HepG2 (cell line): Measurements from ENCODE around the gene ZBTB7B. TPM values are rescaled to one million over a fixed set of nuclear protein-coding genes. Genes with fewer than 3 reads are reported as not detected.

Source experiments
- KDM4B ChIP-seq: sonication (generic); formaldehyde crosslinking; IDR thresholded peaks from 2 replicates; pipeline ENCODE4 v1.4.0; 2020; ENCODE audit warnings: missing genetic modification reagents
- MZF1 ChIP-seq: sonication (generic); formaldehyde crosslinking; IDR thresholded peaks from 2 replicates; pipeline ENCODE4 v1.8.1; 2023; ENCODE audit warnings: mild to moderate bottlenecking, missing genetic modification reagents, borderline replicate concordance
- RCOR2 ChIP-seq: IDR thresholded peaks from 2 replicates; pipeline ENCODE4 v1.6.1; 2016; ENCODE audit warnings: missing biosample characterization, missing genetic modification reagents
- RELA ChIP-seq: sonication (generic); formaldehyde crosslinking; IDR thresholded peaks from 2 replicates; pipeline ENCODE4 v1.4.0; 2020; ENCODE audit warnings: missing genetic modification reagents
- RXRB ChIP-seq: IDR thresholded peaks from 2 replicates; pipeline ENCODE4 v1.6.1; 2016; ENCODE audit warnings: borderline replicate concordance, missing genetic modification reagents, missing compliant biosample characterization
- SRF ChIP-seq: IDR thresholded peaks from 2 replicates; pipeline ENCODE4 v1.6.1; 2011; ENCODE audit warnings: mild to moderate bottlenecking, low read depth, low read length, moderate library complexity
- SYNCRIP ChIP-seq: fragments of 200-400 bp; formaldehyde crosslinking; IDR thresholded peaks from 2 replicates; pipeline ENCODE4 v1.6.1; 2018; ENCODE audit warnings: mild to moderate bottlenecking, low read depth, low read length; ENCODE audit not compliant: insufficient read depth
- XBP1 ChIP-seq: sonication (generic); formaldehyde crosslinking; IDR thresholded peaks from 2 replicates; pipeline ENCODE4 v1.5.0; 2020; ENCODE audit warnings: missing genetic modification reagents
- ZBTB21 ChIP-seq: sonication (generic); formaldehyde crosslinking; IDR thresholded peaks from 2 replicates; pipeline ENCODE4 v1.4.0; 2020; ENCODE audit warnings: missing genetic modification reagents
- ZFP1 ChIP-seq: IDR thresholded peaks from 2 replicates; pipeline ENCODE4 v1.6.1; 2016
- ZFP41 ChIP-seq: sonication (generic); formaldehyde crosslinking; IDR thresholded peaks from 2 replicates; pipeline ENCODE4 v1.4.0; 2020; ENCODE audit warnings: mild to moderate bottlenecking, missing genetic modification reagents, borderline replicate concordance
- ZNF180 ChIP-seq: sonication (generic); formaldehyde crosslinking; IDR thresholded peaks from 2 replicates; pipeline ENCODE4 v1.4.0; 2020; ENCODE audit warnings: low read depth, missing genetic modification reagents, borderline replicate concordance
- ZNF207 ChIP-seq: fragments of 450-650 bp; IDR thresholded peaks from 2 replicates; pipeline ENCODE4 v1.6.1; 2016; ENCODE audit warnings: antibody characterized with exemption, borderline replicate concordance
- ZNF367 ChIP-seq: sonication (generic); formaldehyde crosslinking; IDR thresholded peaks from 2 replicates; pipeline ENCODE4 v1.4.0; 2020; ENCODE audit warnings: missing genetic modification reagents, borderline replicate concordance
- ZNF382 ChIP-seq: sonication (generic); formaldehyde crosslinking; IDR thresholded peaks from 2 replicates; pipeline ENCODE4 v1.5.0; 2020; ENCODE audit warnings: missing genetic modification reagents, mild to moderate bottlenecking, borderline replicate concordance
- ZNF446 ChIP-seq: sonication (generic); formaldehyde crosslinking; IDR thresholded peaks from 2 replicates; pipeline ENCODE4 v1.5.0; 2020; ENCODE audit warnings: mild to moderate bottlenecking, missing genetic modification reagents
- ZNF567 ChIP-seq: sonication (generic); formaldehyde crosslinking; IDR thresholded peaks from 2 replicates; pipeline ENCODE4 v1.8.1; 2023; ENCODE audit warnings: mild to moderate bottlenecking, missing genetic modification reagents, borderline replicate concordance
- ZNF790 ChIP-seq: sonication (generic); formaldehyde crosslinking; IDR thresholded peaks from 2 replicates; pipeline ENCODE4 v1.8.0; 2022; ENCODE audit warnings: missing genetic modification reagents, mild to moderate bottlenecking, borderline replicate concordance
- ZNF891 ChIP-seq: sonication (generic); formaldehyde crosslinking; IDR thresholded peaks from 2 replicates; pipeline ENCODE4 v1.5.0; 2020; ENCODE audit warnings: mild to moderate bottlenecking, missing genetic modification reagents
- polyA plus RNA-seq, 8 experiments: library from polyadenylated mRNA; depleted of rRNA in 3 of 8; stranded (reverse) in 7 of 8; unstranded in 1 of 8; fragments of >200 nt; fragmentation: Illumina TruSeq in 4 of 8; extraction: Trizol in 4 of 8; gene quantifications; 2 replicates each; pipeline versions ENCODE4 v1.2.1 to v1.2.3, GENCODE V29; 2011 to 2016; ENCODE audit warnings: low read depth in 4 of 8, missing spikeins in 1 of 8, mixed read lengths in 1 of 8; ENCODE audit not compliant: insufficient read depth in 1 of 8
- total RNA-seq, 5 experiments: library from RNA; depleted of rRNA; stranded (reverse); fragments of >200 nt; fragmentation: Illumina TruSeq; extraction: Trizol; gene quantifications; 2 replicates each; pipeline ENCODE4 v1.2.3, GENCODE V29; 2016; ENCODE audit warnings: low read depth in 1 of 5
- TF ChIP-seq, protein P1 (sequence below): sonication (generic); formaldehyde crosslinking; IDR thresholded peaks from 2 replicates; pipeline ENCODE4; 2020; ENCODE audit warnings: missing genetic modification reagents, mild to moderate bottlenecking, borderline replicate concordance
- TF ChIP-seq, protein P2 (sequence below): sonication (generic); formaldehyde crosslinking; conservative IDR thresholded peaks from 2 replicates; pipeline ENCODE4 v1.4.0; 2020; ENCODE audit warnings: mild to moderate bottlenecking, missing genetic modification reagents, moderate library complexity
- TF ChIP-seq, protein P3 (sequence below): sonication (generic); formaldehyde crosslinking; IDR thresholded peaks from 2 replicates; pipeline ENCODE4 v1.4.0; 2020; ENCODE audit warnings: missing genetic modification reagents
- TF ChIP-seq, protein P4 (sequence below): IDR thresholded peaks from 2 replicates; pipeline ENCODE4 v1.6.1; 2012; ENCODE audit warnings: inconsistent platforms

The ZBTB7B gene
- total and polyA plus RNA-seq, 2 of the 13 experiments (the other 11 are each of a cell fraction or from before 2014, with no cell fraction given): 15.5 to 17.5 TPM

DNA sequence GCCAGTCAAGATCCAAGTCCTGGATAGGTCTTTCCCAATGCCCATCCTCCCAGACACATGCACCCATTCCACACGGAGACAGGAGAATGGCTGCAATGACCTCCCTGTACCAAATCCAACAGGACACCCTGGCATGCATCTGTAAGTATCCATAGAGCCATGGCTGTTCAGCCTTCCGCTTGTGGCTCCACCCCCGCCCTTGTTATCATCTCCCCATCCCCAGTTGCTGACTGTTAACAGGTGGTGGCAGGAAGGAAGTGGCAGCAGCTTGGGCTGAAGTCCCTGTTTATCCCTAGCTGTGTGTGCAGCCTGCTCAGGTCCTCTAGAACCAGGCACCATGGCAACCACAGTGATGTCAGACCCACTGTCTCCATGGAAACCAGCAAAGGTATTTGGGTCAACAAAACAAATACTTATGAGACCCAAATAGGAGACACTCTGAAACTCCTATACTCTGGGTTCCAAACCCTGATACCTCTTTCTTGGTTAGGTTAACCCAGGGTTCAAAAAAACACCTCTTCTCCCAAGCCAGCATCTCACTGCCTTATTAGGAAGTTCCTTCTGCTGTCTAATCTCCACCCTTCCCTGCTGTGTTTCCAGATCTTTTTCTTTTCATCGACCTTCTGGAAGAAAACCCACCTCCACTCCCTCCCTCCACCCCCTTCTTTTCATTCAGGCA lies 47.4 kb upstream of the ZBTB7B start (continued):
- TF ChIP-seq RELA (CRISPR knock-in tag): no peak
- no peak for TF ChIP-seq ZNF382 (CRISPR knock-in tag)
- TF ChIP-seq ZFP41: no peak
- TF ChIP-seq ZNF567 (CRISPR knock-in tag): no peak
- no peak for TF ChIP-seq ZNF790
- TF ChIP-seq SRF: peak; percentile 71; the same call in 1 of the 2 replicates
- TF ChIP-seq, protein P1, sequence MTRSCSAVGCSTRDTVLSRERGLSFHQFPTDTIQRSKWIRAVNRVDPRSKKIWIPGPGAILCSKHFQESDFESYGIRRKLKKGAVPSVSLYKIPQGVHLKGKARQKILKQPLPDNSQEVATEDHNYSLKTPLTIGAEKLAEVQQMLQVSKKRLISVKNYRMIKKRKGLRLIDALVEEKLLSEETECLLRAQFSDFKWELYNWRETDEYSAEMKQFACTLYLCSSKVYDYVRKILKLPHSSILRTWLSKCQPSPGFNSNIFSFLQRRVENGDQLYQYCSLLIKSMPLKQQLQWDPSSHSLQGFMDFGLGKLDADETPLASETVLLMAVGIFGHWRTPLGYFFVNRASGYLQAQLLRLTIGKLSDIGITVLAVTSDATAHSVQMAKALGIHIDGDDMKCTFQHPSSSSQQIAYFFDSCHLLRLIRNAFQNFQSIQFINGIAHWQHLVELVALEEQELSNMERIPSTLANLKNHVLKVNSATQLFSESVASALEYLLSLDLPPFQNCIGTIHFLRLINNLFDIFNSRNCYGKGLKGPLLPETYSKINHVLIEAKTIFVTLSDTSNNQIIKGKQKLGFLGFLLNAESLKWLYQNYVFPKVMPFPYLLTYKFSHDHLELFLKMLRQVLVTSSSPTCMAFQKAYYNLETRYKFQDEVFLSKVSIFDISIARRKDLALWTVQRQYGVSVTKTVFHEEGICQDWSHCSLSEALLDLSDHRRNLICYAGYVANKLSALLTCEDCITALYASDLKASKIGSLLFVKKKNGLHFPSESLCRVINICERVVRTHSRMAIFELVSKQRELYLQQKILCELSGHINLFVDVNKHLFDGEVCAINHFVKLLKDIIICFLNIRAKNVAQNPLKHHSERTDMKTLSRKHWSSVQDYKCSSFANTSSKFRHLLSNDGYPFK (CRISPR knock-in tag): no peak
- TF ChIP-seq ZNF180 (CRISPR knock-in tag): no peak
- TF ChIP-seq, protein P2, sequence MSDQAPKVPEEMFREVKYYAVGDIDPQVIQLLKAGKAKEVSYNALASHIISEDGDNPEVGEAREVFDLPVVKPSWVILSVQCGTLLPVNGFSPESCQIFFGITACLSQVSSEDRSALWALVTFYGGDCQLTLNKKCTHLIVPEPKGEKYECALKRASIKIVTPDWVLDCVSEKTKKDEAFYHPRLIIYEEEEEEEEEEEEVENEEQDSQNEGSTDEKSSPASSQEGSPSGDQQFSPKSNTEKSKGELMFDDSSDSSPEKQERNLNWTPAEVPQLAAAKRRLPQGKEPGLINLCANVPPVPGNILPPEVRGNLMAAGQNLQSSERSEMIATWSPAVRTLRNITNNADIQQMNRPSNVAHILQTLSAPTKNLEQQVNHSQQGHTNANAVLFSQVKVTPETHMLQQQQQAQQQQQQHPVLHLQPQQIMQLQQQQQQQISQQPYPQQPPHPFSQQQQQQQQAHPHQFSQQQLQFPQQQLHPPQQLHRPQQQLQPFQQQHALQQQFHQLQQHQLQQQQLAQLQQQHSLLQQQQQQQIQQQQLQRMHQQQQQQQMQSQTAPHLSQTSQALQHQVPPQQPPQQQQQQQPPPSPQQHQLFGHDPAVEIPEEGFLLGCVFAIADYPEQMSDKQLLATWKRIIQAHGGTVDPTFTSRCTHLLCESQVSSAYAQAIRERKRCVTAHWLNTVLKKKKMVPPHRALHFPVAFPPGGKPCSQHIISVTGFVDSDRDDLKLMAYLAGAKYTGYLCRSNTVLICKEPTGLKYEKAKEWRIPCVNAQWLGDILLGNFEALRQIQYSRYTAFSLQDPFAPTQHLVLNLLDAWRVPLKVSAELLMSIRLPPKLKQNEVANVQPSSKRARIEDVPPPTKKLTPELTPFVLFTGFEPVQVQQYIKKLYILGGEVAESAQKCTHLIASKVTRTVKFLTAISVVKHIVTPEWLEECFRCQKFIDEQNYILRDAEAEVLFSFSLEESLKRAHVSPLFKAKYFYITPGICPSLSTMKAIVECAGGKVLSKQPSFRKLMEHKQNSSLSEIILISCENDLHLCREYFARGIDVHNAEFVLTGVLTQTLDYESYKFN (CRISPR knock-in tag): peak; percentile 53
- TF ChIP-seq RXRB (CRISPR knock-in tag): 0 out of 2 replicates have a peak, but pooled peaks have one; percentile 12
- no peak for TF ChIP-seq ZNF367 (CRISPR knock-in tag)
- TF ChIP-seq RCOR2 (CRISPR knock-in tag): peak; percentile 18; the same call in 1 of the 2 replicates
- no peak for TF ChIP-seq XBP1 (CRISPR knock-in tag)
- TF ChIP-seq ZNF446 (CRISPR knock-in tag): no peak
- no peak for TF ChIP-seq ZBTB21 (CRISPR knock-in tag)
- no peak for TF ChIP-seq SYNCRIP
- TF ChIP-seq ZNF891 (CRISPR knock-in tag): no peak
- TF ChIP-seq, protein P3, sequence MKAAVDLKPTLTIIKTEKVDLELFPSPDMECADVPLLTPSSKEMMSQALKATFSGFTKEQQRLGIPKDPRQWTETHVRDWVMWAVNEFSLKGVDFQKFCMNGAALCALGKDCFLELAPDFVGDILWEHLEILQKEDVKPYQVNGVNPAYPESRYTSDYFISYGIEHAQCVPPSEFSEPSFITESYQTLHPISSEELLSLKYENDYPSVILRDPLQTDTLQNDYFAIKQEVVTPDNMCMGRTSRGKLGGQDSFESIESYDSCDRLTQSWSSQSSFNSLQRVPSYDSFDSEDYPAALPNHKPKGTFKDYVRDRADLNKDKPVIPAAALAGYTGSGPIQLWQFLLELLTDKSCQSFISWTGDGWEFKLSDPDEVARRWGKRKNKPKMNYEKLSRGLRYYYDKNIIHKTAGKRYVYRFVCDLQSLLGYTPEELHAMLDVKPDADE: no peak
- TF ChIP-seq MZF1 (CRISPR knock-in tag): 0 out of 2 replicates have a peak, but pooled peaks have one; percentile 35
- peak; percentile 97; the same call in 1 of the 2 replicates for TF ChIP-seq ZFP1
- no peak for TF ChIP-seq ZNF207
- no peak for TF ChIP-seq KDM4B
- TF ChIP-seq, protein P4, sequence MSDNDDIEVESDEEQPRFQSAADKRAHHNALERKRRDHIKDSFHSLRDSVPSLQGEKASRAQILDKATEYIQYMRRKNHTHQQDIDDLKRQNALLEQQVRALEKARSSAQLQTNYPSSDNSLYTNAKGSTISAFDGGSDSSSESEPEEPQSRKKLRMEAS: no peak
